Neural progenitor cell (in vitro differentiated cells): Measurements from ENCODE around the gene RARS2. TPM values are rescaled to one million over a fixed set of nuclear protein-coding genes. Genes with fewer than 3 reads are reported as not detected.

Source experiments
- DNase-seq: peaks from one replicate; pipeline ENCODE4 v3.0.0-alpha.2; 2016; ENCODE audit warnings: low spot score
- H2AFZ ChIP-seq: fragments of 200-600 bp; sonication (generic); replicated peaks from 2 replicates; pipeline ENCODE4 v1.6.1; 2016; ENCODE audit warnings: antibody characterized with exemption
- H3F3A ChIP-seq: fragments of 200-600 bp; sonication (generic); 2 replicates; pipeline ENCODE4 v1.6.1; 2016; ENCODE audit warnings: antibody characterized with exemption, low read depth
- H3K27ac ChIP-seq: fragments of 200-600 bp; sonication (generic); 2 replicates; pipeline ENCODE4 v1.5.1; 2016; ENCODE audit warnings: mild to moderate bottlenecking
- H3K27me3 ChIP-seq: fragments of 200-600 bp; sonication (generic); 2 replicates; pipeline ENCODE4 v1.6.1; 2016; ENCODE audit warnings: mild to moderate bottlenecking, moderate library complexity
- H3K36me3 ChIP-seq: fragments of 200-600 bp; sonication (generic); 2 replicates; pipeline ENCODE4 v1.5.1; 2016
- H3K4me1 ChIP-seq: fragments of 200-600 bp; sonication (generic); 2 replicates; pipeline ENCODE4 v1.6.1; 2016; ENCODE audit warnings: mixed run types
- H3K4me2 ChIP-seq: fragments of 200-600 bp; sonication (generic); 2 replicates; pipeline ENCODE4 v1.6.1; 2016
- H3K4me3 ChIP-seq: fragments of 200-600 bp; sonication (generic); 2 replicates; pipeline ENCODE4 v1.5.1; 2016
- H3K79me2 ChIP-seq: fragments of 200-600 bp; sonication (generic); 2 replicates; pipeline ENCODE4 v1.6.1; 2016; ENCODE audit warnings: low read depth
- H3K9ac ChIP-seq: fragments of 200-600 bp; sonication (generic); 2 replicates; pipeline ENCODE4 v1.6.1; 2016
- H3K9me3 ChIP-seq: fragments of 200-600 bp; sonication (generic); 2 replicates; pipeline ENCODE4 v1.5.1; 2016; ENCODE audit warnings: low read depth
- H4K20me1 ChIP-seq: fragments of 200-600 bp; sonication (generic); 2 replicates; pipeline ENCODE4 v1.6.1; 2016; ENCODE audit warnings: low read depth
- H3K27ac Mint-ChIP-seq: 3 replicates; pipeline ENCODE4 v1.8.0; 2021; ENCODE audit warnings: mixed read lengths
- H3K27me3 Mint-ChIP-seq: 2 replicates; pipeline ENCODE4 v1.8.0; 2022; ENCODE audit warnings: low read depth, mild to moderate bottlenecking, inconsistent platforms, moderate library complexity, mixed read lengths; ENCODE audit not compliant: insufficient read depth
- H3K36me3 Mint-ChIP-seq: 3 replicates; pipeline ENCODE4 v1.8.0; 2021; ENCODE audit warnings: mixed read lengths
- H3K4me1 Mint-ChIP-seq: 3 replicates; pipeline ENCODE4 v1.8.0; 2021; ENCODE audit warnings: mixed read lengths
- H3K4me3 Mint-ChIP-seq: 3 replicates; pipeline ENCODE4 v1.8.0; 2021; ENCODE audit warnings: mild to moderate bottlenecking, moderate library complexity, mixed read lengths
- H3K9me3 Mint-ChIP-seq: 3 replicates; pipeline ENCODE4 v1.8.0; 2020; ENCODE audit warnings: mixed read lengths
- CTCF ChIP-seq: fragments of 200-600 bp; sonication (generic); IDR thresholded peaks from 2 replicates; pipeline ENCODE4 v1.5.1; 2017; ENCODE audit warnings: antibody characterized with exemption, mild to moderate bottlenecking
- EZH2 ChIP-seq: fragments of 200-600 bp; sonication (generic); IDR thresholded peaks from 2 replicates; pipeline ENCODE4 v1.6.1; 2017; ENCODE audit warnings: antibody characterized with exemption, mild to moderate bottlenecking, moderate library complexity
- EZH2phosphoT487 ChIP-seq: fragments of 200-600 bp; sonication (generic); IDR thresholded peaks from 2 replicates; pipeline ENCODE4 v1.6.1; 2017; ENCODE audit warnings: antibody characterized with exemption
- total RNA-seq: library from RNA; depleted of rRNA; stranded (reverse); fragments of >200 nt; gene quantifications from 2 replicates; pipeline ENCODE4 v1.2.3, GENCODE V29; 2015; ENCODE audit warnings: low replicate concordance

The RARS2 gene
- total RNA-seq, 1 donor from 2014 or later, result 53.6 TPM

GRCh38 chr6:87628424-87628823, 38.6 kb upstream of the RARS2 start:
- no peaks in the 10 kb centered on the region for H4K20me1 ChIP-seq
- H3K27ac ChIP-seq, result no peak overlapping the region
- Mint-ChIP-seq H3K27ac (no peak overlapping the region), H3K4me1 (peaks cover 4% of the 10 kb centered on the region), H3K4me3 (no peak overlapping the region), H3K27me3 (no peaks in the 10 kb centered on the region), H3K9me3 (no peaks in the 10 kb centered on the region), H3K36me3 (peaks cover 18% of the 10 kb centered on the region)
- peaks cover 4% of the 10 kb centered on the region for H3K36me3 ChIP-seq
- no peaks in the 10 kb centered on the region for H3K27me3 ChIP-seq
- no peak overlapping the region for H3K9ac ChIP-seq
- TF ChIP-seq EZH2phosphoT487 (no peak), EZH2 (no peak), CTCF (no peak)
- DNase-seq, result no peak
- H2AFZ ChIP-seq, result no peak overlapping the region
- no peak overlapping the region for H3K4me3 ChIP-seq
- H3K9me3 ChIP-seq, result no peaks in the 10 kb centered on the region
- no peaks in the 10 kb centered on the region for H3K4me1 ChIP-seq
- no peaks in the 10 kb centered on the region for H3F3A ChIP-seq
- no peak overlapping the region for H3K4me2 ChIP-seq
- no peaks in the 10 kb centered on the region for H3K79me2 ChIP-seq

GRCh38 chr6:87623248-87623647, 33.5 kb upstream of the RARS2 start:
- H3K36me3 Mint-ChIP-seq, result peaks cover 21% of the 10 kb centered on the region

GRCh38 chr6:87618531-87618930, 28.7 kb upstream of the RARS2 start:
- no peaks in the 10 kb centered on the region for H3K4me1 ChIP-seq
- Mint-ChIP-seq H3K27ac (no peak overlapping the region), H3K36me3 (peaks cover 16% of the 10 kb centered on the region), H3K4me1 (no peaks in the 10 kb centered on the region), H3K27me3 (peaks cover 3% of the 10 kb centered on the region), H3K4me3 (no peak overlapping the region), H3K9me3 (no peaks in the 10 kb centered on the region)
- H3K36me3 ChIP-seq, result peaks cover 13% of the 10 kb centered on the region
- H3K4me2 ChIP-seq, result no peak overlapping the region
- H3K27ac ChIP-seq, result no peak overlapping the region
- TF ChIP-seq CTCF, result no peak
- TF ChIP-seq EZH2, result no peak
- TF ChIP-seq EZH2phosphoT487, result no peak
- no peak for DNase-seq
- H3K9me3 ChIP-seq, result no peaks in the 10 kb centered on the region
- H3K9ac ChIP-seq, result no peak overlapping the region
- H3F3A ChIP-seq, result no peaks in the 10 kb centered on the region
- no peaks in the 10 kb centered on the region for H3K79me2 ChIP-seq
- no peak overlapping the region for H3K4me3 ChIP-seq
- H3K27me3 ChIP-seq, result no peaks in the 10 kb centered on the region
- no peak overlapping the region for H2AFZ ChIP-seq
- no peaks in the 10 kb centered on the region for H4K20me1 ChIP-seq

More at GRCh38 chr6:87623248-87623647, 33.5 kb upstream of the RARS2 start:
- no peak overlapping the region for H2AFZ ChIP-seq
- no peaks in the 10 kb centered on the region for H3K79me2 ChIP-seq
- no peaks in the 10 kb centered on the region for H4K20me1 ChIP-seq
- H3K4me1 ChIP-seq, result no peaks in the 10 kb centered on the region
- H3K27ac ChIP-seq, result no peak overlapping the region
- Mint-ChIP-seq H3K4me3 (no peak overlapping the region), H3K9me3 (no peaks in the 10 kb centered on the region), H3K27me3 (no peaks in the 10 kb centered on the region), H3K4me1 (no peaks in the 10 kb centered on the region), H3K27ac (no peak overlapping the region)
- no peak for TF ChIP-seq CTCF
- no peak for TF ChIP-seq EZH2phosphoT487
- TF ChIP-seq EZH2, result no peak
- H3K36me3 ChIP-seq, result peaks cover 8% of the 10 kb centered on the region
- H3K9me3 ChIP-seq, result no peaks in the 10 kb centered on the region
- no peak overlapping the region for H3K9ac ChIP-seq
- H3K4me2 ChIP-seq, result no peak overlapping the region
- DNase-seq, result no peak
- no peak overlapping the region for H3K4me3 ChIP-seq
- no peaks in the 10 kb centered on the region for H3F3A ChIP-seq
- H3K27me3 ChIP-seq, result no peaks in the 10 kb centered on the region
